ENCODE measurements around the gene RSKR. TPM values are rescaled to one million over a fixed set of nuclear protein-coding genes. Genes with fewer than 3 reads are reported as not detected.

Gene RSKR
- total and polyA plus RNA-seq, 9 of the 15 experiments (the other 6 are each of a cell fraction or from before 2014, with no cell fraction given), result 1.4 to 42.3 (median 16.2) TPM

DNA sequence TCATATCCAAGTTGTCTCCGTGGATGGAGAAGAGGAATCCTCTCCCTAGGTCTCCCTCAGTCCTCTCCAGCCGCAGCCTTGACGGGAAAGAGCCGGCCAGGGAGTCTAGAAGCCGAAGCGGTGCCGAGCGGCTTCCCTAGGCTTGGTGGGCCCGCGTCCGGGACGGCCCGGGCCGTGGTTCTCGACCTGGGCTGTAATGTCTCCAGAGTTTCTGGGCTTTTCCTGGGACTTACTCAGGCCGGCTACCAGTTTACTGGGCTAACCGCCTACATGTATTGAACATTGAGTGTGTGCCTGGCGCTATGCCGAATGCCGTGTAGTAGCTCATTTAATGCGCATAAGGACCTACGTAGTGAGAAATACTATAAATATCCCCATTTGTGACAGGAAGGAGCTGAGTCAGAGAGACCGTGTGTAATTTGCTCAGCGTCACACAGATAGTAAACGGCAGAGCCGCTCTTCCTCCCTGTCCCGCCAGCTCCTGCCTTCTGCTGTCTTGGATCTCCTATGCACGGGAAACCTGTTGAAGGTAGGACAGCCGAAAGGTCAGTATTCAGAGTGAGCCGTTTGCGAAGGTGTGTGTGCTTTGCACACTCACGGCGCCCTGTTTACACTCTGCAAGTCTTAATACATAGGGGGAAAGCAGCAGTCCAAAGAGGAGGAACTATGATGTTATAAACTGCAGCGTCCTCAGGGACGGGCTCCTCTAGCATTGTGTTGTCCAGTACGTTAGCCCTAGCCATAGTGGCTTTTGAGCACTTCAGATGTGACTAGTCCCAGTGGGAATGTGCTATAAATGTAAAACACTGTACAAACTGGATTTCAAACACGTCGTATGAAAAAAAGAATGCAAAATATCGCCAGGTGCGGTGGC is 14.4 kb downstream of the RSKR start (continued):
- TF ChIP-seq ZNF76 (CRISPR knock-in tag; IDR thresholded peaks at IDR 0.05; ENCODE audit: borderline replicate concordance) (no peak), ZSCAN32 (CRISPR knock-in tag; IDR thresholded peaks at IDR 0.05) (no peak), MAFG (tag; conservative IDR thresholded peaks at IDR 0.05) (peak; percentile 49), ZNF766 (CRISPR knock-in tag; conservative IDR thresholded peaks at IDR 0.05) (no peak), PHF21A (IDR thresholded peaks at IDR 0.05; ENCODE audit: borderline replicate concordance, low read depth) (no peak), IRF2 (CRISPR knock-in tag; IDR thresholded peaks at IDR 0.05) (no peak), NFXL1 (CRISPR knock-in tag; IDR thresholded peaks at IDR 0.05) (no peak), ZC3H11A (IDR thresholded peaks at IDR 0.05; ENCODE audit: low read depth, low read length) (no peak), ZNF253 (CRISPR knock-in tag; conservative IDR thresholded peaks at IDR 0.05) (no peak), NCOR1 (IDR thresholded peaks at IDR 0.05) (no peak), HNRNPUL1 (IDR thresholded peaks at IDR 0.05; ENCODE audit: low read length) (no peak), RBFOX2 (IDR thresholded peaks at IDR 0.05; ENCODE audit: low read depth, low read length) (peak; percentile 81; the same call in 1 of the 2 replicates), POLR2G (IDR thresholded peaks at IDR 0.05; ENCODE audit: low read depth, low read length) (peak; percentile 61; the same call in 1 of the 2 replicates), BRCA1 (IDR thresholded peaks at IDR 0.05) (no peak), BRCA1 (CRISPR knock-in tag; IDR thresholded peaks at IDR 0.05) (no peak), SMC3 (conservative IDR thresholded peaks at IDR 0.05; ENCODE audit: insufficient read depth, low read depth, low read length) (no peak), CHCHD3 (CRISPR knock-in tag; IDR thresholded peaks at IDR 0.05) (no peak), ZNF311 (CRISPR knock-in tag; IDR thresholded peaks at IDR 0.05) (no peak), ZNF583 (CRISPR knock-in tag; IDR thresholded peaks at IDR 0.05) (no peak), CBFB (CRISPR knock-in tag; IDR thresholded peaks at IDR 0.05) (0 out of 2 replicates have a peak, but pooled peaks have one; percentile 33), ELF2 (CRISPR knock-in tag; IDR thresholded peaks at IDR 0.05) (no peak), RBM39 (optimal IDR thresholded peaks at IDR 0.05; ENCODE audit: low read depth, low read length) (peak; percentile 51)
- TF ChIP-seq, protein P1, sequence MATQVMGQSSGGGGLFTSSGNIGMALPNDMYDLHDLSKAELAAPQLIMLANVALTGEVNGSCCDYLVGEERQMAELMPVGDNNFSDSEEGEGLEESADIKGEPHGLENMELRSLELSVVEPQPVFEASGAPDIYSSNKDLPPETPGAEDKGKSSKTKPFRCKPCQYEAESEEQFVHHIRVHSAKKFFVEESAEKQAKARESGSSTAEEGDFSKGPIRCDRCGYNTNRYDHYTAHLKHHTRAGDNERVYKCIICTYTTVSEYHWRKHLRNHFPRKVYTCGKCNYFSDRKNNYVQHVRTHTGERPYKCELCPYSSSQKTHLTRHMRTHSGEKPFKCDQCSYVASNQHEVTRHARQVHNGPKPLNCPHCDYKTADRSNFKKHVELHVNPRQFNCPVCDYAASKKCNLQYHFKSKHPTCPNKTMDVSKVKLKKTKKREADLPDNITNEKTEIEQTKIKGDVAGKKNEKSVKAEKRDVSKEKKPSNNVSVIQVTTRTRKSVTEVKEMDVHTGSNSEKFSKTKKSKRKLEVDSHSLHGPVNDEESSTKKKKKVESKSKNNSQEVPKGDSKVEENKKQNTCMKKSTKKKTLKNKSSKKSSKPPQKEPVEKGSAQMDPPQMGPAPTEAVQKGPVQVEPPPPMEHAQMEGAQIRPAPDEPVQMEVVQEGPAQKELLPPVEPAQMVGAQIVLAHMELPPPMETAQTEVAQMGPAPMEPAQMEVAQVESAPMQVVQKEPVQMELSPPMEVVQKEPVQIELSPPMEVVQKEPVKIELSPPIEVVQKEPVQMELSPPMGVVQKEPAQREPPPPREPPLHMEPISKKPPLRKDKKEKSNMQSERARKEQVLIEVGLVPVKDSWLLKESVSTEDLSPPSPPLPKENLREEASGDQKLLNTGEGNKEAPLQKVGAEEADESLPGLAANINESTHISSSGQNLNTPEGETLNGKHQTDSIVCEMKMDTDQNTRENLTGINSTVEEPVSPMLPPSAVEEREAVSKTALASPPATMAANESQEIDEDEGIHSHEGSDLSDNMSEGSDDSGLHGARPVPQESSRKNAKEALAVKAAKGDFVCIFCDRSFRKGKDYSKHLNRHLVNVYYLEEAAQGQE (IDR thresholded peaks at IDR 0.05; ENCODE audit: borderline replicate concordance), result no peak
- TF ChIP-seq, protein P1 (CRISPR knock-in tag; IDR thresholded peaks at IDR 0.05; ENCODE audit: low read depth), result peak; percentile 28; the same call in 1 of the 2 replicates

All from K562 (cell line).